Dendritic cell treated with granulocyte-macrophage colony-stimulating factor and Interleukin-4, amounts not matched to agents 40 ng/mL and 50 ng/mL, for 4 days (primary cell): ENCODE data around the gene ARHGAP15.

Experiments used
- H3K27ac Mint-ChIP-seq: one replicate; pipeline ENCODE4 v1.8.0; 2022; ENCODE audit warnings: mild to moderate bottlenecking, mixed read lengths
- H3K27me3 Mint-ChIP-seq: one replicate; pipeline ENCODE4 v1.8.0; 2022; ENCODE audit warnings: mild to moderate bottlenecking, mixed read lengths
- H3K36me3 Mint-ChIP-seq: one replicate; pipeline ENCODE4 v1.8.0; 2022; ENCODE audit warnings: low read depth, mixed read lengths
- H3K4me1 Mint-ChIP-seq: one replicate; pipeline ENCODE4 v1.8.0; 2022; ENCODE audit warnings: low read depth, mixed read lengths
- H3K4me3 Mint-ChIP-seq: one replicate; pipeline ENCODE4 v1.8.0; 2022; ENCODE audit warnings: mild to moderate bottlenecking, moderate library complexity, mixed read lengths
- H3K9me3 Mint-ChIP-seq: one replicate; pipeline ENCODE4 v1.8.0; 2022; ENCODE audit warnings: mixed read lengths
- intact Hi-C: fragments of 100-400 bp; cut with micrococcal nuclease; formaldehyde crosslinking; loops from one replicate; pipeline ENCODE4 v1.15.0; 2022

ARHGAP15 gene

DNA sequence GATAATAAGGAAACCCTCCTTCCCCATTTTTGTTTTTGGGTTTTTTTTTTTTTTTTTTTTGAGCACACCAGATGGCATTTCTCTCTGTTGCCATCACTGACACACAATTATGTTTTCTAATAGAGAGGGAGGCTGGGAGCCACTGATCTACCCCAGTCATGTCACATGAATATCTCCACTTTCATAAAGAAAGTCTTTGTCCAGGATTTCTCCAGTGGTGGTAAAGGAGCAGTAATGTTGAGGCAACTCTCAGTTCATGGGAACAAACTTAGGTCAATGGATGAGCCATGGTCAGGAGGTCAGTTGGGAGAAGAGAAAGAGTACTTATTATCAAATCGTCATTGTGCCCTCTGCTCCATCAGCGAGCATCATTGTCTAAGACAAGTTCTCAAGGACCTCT lies 603.7 kb downstream of the ARHGAP15 start:
- Mint-ChIP-seq H3K4me1 (peaks cover 29% of the 10 kb centered on the region), H3K4me3 (no peak overlapping the region), H3K27ac (no peak overlapping the region)

DNA sequence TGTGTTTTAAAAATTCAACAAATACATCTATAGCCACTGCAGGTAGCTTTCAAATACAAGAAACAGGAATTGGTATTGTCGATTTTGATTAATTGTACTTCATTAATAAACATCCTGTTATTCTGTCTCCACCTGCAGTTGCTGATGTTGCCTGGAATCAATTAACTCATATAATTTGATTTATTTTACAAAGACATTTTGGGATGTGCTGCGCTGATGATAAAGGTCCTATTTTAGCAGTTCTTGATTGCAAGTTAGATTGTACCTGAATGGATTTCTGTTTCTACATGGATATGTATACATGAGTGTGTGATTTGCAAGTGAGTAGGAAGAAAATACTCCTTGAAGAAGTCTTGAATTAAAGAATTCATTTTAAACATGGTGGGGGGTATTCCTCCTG lies 605.3 kb downstream of the ARHGAP15 start:
- no peaks in the 10 kb centered on the region for H3K27me3 Mint-ChIP-seq
- H3K4me3 Mint-ChIP-seq = no peak overlapping the region
- intact Hi-C loops = no loop called here
- H3K36me3 Mint-ChIP-seq = no peaks in the 10 kb centered on the region
- peaks cover 22% of the 10 kb centered on the region for H3K4me1 Mint-ChIP-seq
- no peak overlapping the region for H3K27ac Mint-ChIP-seq
- H3K9me3 Mint-ChIP-seq = no peaks in the 10 kb centered on the region

More for the DNA sequence above, 603.7 kb downstream of the ARHGAP15 start:
- intact Hi-C loops = no loop called here
- H3K36me3 Mint-ChIP-seq = no peaks in the 10 kb centered on the region
- H3K27me3 Mint-ChIP-seq = no peaks in the 10 kb centered on the region
- H3K9me3 Mint-ChIP-seq = no peaks in the 10 kb centered on the region

DNA sequence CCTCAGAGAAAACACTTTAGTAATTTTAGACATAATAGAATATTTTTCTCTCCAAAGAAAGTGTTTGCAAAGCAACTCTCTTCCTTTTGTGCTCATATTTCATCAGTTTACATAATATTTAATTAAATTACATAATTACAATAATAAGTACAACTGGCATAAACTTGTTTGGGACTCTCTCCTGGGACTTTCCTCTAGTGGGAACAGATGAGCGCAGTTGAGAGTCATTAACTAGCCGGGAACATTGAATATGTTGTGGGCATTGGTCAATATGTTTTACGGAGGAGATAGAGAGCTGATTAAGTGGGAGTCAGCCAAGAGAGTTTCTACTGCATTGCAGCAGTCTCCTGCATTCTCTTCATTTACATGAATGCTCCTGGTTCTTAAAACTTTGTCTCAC lies 607.7 kb downstream of the ARHGAP15 start:
- H3K4me1 Mint-ChIP-seq = no peaks in the 10 kb centered on the region
- intact Hi-C loops = no loop called here
- H3K36me3 Mint-ChIP-seq = peaks cover 2% of the 10 kb centered on the region
- no peak overlapping the region for H3K27ac Mint-ChIP-seq
- no peaks in the 10 kb centered on the region for H3K9me3 Mint-ChIP-seq
- H3K27me3 Mint-ChIP-seq = no peaks in the 10 kb centered on the region
- H3K4me3 Mint-ChIP-seq = no peak overlapping the region

DNA sequence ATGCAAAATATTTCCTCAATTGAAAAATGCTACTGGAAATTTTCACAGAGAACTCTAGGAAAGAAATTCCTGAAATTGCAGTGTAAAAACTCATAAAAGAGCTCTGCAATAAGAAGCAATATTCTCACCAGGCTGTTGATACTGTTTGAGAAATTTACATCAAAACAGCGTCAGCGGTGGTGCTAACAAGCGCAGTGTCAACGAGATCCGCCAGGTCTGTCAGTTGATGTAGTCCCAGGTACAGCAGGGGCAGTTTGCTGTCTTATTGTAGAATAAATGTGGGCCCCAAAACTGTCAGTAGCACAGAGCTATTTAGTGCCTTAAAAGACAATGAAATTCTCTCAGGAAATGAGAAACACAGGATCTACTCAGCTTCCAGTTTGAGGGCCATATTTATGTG lies 611.2 kb downstream of the ARHGAP15 start:
- H3K27ac Mint-ChIP-seq = no peak overlapping the region
- peaks cover 6% of the 10 kb centered on the region for H3K36me3 Mint-ChIP-seq
- H3K9me3 Mint-ChIP-seq = no peaks in the 10 kb centered on the region
- H3K4me1 Mint-ChIP-seq = no peaks in the 10 kb centered on the region
- H3K4me3 Mint-ChIP-seq = no peak overlapping the region
- intact Hi-C loops = no loop called here
- H3K27me3 Mint-ChIP-seq = no peaks in the 10 kb centered on the region

DNA sequence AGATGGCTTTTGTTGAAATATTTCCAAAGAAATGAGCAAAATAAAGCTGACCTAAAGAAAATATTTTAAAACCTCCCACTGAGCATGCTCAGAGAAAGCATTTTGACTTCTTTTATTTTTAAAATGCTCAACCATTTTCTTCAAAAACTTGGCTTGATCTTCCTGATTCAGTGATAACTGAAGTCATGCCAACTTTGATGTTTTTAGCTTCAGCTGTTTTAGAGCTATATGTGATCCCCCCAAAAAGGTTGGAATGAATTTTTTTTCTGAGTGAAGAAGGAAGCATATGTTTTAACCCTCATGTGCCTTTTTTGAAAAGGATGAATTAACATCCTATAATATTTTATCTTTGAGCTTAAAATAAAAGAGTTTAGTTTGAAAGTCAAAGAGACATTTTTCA lies 612.0 kb downstream of the ARHGAP15 start:
- Mint-ChIP-seq H3K4me3 (no peak overlapping the region), H3K27me3 (no peaks in the 10 kb centered on the region), H3K36me3 (peaks cover 6% of the 10 kb centered on the region), H3K4me1 (no peaks in the 10 kb centered on the region), H3K27ac (no peak overlapping the region), H3K9me3 (no peaks in the 10 kb centered on the region)
- intact Hi-C loops = no loop called here

DNA sequence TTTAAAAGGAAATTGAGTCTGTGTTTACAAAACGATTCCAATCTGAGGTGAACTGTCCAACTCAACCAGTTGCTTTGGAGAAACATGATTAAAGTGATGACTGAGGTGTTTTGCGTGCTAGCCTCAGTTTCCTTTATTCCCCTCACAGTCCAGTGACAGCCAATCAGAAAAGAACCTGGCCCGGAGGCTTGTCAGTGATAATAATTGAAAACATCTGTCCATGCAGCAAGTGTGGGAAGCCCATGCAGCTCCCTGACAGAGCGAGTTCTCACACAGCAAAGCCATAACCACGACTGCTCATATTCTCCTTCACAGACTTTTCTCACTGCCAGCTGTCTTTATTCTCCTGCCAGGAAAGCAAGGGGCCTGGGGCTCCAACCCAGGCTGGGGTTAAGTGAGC lies 613.4 kb downstream of the ARHGAP15 start:
- no peak overlapping the region for H3K4me3 Mint-ChIP-seq
- no peak overlapping the region for H3K27ac Mint-ChIP-seq
- intact Hi-C loops = no loop called here
- H3K9me3 Mint-ChIP-seq = no peaks in the 10 kb centered on the region
- no peaks in the 10 kb centered on the region for H3K27me3 Mint-ChIP-seq
- H3K36me3 Mint-ChIP-seq = peaks cover 6% of the 10 kb centered on the region
- no peaks in the 10 kb centered on the region for H3K4me1 Mint-ChIP-seq

DNA sequence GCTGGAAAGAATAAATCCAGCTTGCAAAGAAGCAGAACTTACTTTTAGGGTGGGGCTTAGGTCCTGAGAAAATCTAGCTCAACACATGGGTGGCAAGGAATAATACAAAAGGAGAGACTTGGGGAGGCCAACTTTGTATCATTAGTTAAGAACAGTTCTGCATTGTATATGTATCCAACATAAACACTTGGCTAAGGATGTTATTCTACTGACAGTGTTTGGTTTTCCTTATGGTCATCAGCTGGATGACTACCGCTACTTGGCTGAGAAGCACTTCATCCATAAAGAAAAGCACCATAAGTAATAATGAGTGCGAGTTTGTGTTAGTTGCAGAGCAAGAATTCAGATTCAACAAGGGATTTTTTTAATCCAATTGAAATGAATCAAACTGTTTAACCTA lies 614.9 kb downstream of the ARHGAP15 start:
- H3K27me3 Mint-ChIP-seq = no peaks in the 10 kb centered on the region
- no peaks in the 10 kb centered on the region for H3K4me1 Mint-ChIP-seq
- peaks cover 6% of the 10 kb centered on the region for H3K36me3 Mint-ChIP-seq
- no peaks in the 10 kb centered on the region for H3K9me3 Mint-ChIP-seq
- H3K27ac Mint-ChIP-seq = no peak overlapping the region
- intact Hi-C loops = no loop called here
- H3K4me3 Mint-ChIP-seq = no peak overlapping the region

DNA sequence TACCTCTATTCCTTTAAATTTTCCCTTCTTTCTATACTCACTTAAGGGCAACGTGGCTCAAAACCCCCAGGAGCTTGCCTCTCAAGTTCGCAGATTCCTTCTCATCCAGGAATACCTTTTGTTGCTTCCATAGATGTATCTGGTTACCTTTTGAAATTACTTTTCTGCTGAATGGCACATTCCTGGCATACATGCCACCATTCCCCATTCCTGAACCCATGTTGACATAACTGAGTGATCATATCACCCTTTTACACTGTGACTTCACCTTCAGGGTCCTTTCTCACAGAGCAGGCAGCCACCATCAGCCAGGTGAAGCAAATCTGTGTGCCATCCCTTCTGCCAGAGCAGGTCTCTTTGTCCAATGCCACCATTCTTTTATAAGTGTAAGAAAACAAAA lies 615.8 kb downstream of the ARHGAP15 start:
- no peaks in the 10 kb centered on the region for H3K9me3 Mint-ChIP-seq
- no peaks in the 10 kb centered on the region for H3K27me3 Mint-ChIP-seq
- H3K27ac Mint-ChIP-seq = no peak overlapping the region
- no peak overlapping the region for H3K4me3 Mint-ChIP-seq
- intact Hi-C loops = no loop called here
- H3K4me1 Mint-ChIP-seq = no peaks in the 10 kb centered on the region
- H3K36me3 Mint-ChIP-seq = peaks cover 6% of the 10 kb centered on the region

DNA sequence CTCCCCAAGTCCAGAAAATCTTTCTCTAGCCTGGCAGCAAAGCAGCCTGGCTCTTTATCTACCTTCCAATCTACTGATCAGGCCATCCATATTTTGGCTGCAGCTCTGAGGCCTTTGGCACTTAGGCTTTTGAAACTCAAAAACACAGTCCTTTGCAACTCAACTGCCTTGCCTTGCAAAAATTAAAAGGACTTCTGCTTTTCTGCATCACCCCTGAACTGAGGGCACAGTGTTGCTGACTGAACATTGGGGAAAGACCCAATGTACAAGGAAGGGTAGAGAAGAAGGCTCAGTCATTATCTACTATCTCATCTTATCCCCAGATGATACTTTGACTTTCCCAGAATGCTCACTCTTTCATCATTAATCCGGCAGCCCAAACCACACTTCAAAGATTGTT lies 625.5 kb downstream of the ARHGAP15 start:
- Mint-ChIP-seq H3K4me1 (peaks cover 8% of the 10 kb centered on the region), H3K27me3 (no peaks in the 10 kb centered on the region), H3K9me3 (no peaks in the 10 kb centered on the region), H3K4me3 (no peak overlapping the region), H3K27ac (no peak overlapping the region), H3K36me3 (no peaks in the 10 kb centered on the region)
- intact Hi-C loops = no loop called here

DNA sequence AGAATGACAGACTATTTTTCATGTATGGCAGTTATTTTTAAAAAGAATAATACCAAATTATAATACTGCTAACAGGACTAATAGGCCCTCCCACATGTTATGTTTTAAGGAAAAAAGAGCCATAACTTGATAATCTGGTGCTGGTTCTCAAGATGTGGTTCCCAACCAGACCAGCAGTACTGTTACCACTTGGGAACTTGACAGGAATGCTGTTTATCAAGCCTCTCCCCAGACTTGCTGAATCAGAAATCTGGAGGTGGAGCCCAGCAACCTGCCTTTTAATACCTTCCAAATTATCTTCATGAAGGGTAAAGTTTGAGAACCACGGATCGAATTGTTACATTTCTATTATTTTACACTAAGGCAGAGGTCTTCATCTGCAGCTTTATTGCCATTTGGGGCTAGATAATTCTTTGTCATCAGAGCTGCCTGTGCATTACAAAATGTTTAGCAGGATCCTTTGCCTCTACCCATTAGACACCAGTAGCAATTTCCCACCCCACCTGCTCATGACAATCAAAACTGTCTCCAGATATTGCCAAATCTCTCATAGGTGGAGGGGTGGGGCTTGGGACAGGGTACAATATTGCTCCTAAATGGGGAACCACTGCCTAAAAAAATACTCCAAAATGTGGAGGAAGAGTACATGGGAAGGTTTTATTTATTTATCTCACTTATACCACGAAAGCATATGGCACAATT lies 629.6 kb downstream of the ARHGAP15 start:
- H3K27ac Mint-ChIP-seq = no peak overlapping the region
- H3K4me1 Mint-ChIP-seq = peaks cover 8% of the 10 kb centered on the region
- no peaks in the 10 kb centered on the region for H3K27me3 Mint-ChIP-seq
- H3K9me3 Mint-ChIP-seq = no peaks in the 10 kb centered on the region
- H3K4me3 Mint-ChIP-seq = no peak overlapping the region
- no peaks in the 10 kb centered on the region for H3K36me3 Mint-ChIP-seq
- intact Hi-C loops = no loop called here

DNA sequence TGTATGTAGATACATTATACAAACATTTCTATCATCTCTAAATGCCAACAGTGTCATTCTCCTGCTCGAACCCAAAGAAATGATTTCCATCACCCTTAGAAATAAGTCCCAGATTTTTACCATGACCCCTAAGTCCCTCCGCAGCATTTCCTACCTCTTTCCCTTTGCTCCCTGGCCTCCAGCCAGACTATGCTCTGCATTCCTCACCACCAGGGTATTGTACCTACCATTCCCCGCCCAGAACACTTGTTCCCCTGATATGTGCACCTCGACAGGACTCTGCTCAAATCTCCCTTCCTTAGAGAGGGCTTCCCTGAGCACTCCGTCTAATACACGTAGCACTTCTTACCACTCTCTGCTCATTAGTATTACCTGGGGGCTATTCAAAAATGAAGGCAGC lies 630.2 kb downstream of the ARHGAP15 start:
- Mint-ChIP-seq H3K4me3 (no peak overlapping the region), H3K9me3 (no peaks in the 10 kb centered on the region), H3K4me1 (peaks cover 6% of the 10 kb centered on the region), H3K36me3 (peaks cover 4% of the 10 kb centered on the region), H3K27me3 (no peaks in the 10 kb centered on the region), H3K27ac (no peak overlapping the region)
- intact Hi-C loops = no loop called here

DNA sequence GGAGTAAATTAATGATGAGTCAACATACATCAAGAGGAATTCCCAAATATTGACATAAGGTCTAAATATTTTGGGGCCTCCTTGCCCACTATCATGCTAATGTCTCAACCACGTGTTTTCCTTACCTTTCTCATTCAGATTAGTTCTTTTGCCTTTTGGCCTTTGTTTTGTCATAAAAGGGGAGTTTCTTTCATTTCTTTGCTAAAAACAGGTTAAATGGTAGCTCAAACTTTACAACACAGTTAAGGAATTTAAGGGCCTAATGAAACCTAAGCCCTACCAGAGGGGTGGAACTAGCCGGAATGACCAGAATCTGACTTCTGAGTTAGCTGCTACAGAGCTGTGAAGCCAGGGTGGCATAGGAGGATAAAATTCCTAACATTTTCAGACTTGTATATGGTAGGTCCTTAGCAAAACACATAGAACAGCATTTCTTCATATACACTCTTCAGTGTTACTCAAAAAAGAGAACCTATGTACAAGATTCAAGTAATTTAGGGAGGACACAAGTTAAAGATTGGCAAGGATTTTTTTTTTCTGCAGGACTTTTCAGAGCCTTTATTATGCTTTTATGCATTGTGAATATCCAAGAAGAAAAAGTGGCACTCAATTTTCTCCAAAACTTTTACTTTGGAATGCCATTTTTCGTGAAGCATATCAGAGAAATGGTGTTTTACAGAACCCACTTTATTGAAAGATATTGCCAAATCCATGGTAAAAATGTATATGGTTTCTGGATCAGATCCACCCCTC lies 633.1 kb downstream of the ARHGAP15 start:
- no peaks in the 10 kb centered on the region for H3K9me3 Mint-ChIP-seq
- H3K36me3 Mint-ChIP-seq = peaks cover 8% of the 10 kb centered on the region
- no peaks in the 10 kb centered on the region for H3K27me3 Mint-ChIP-seq
- no peak overlapping the region for H3K4me3 Mint-ChIP-seq
- no peaks in the 10 kb centered on the region for H3K4me1 Mint-ChIP-seq
- intact Hi-C loops = no loop called here
- H3K27ac Mint-ChIP-seq = no peak overlapping the region

DNA sequence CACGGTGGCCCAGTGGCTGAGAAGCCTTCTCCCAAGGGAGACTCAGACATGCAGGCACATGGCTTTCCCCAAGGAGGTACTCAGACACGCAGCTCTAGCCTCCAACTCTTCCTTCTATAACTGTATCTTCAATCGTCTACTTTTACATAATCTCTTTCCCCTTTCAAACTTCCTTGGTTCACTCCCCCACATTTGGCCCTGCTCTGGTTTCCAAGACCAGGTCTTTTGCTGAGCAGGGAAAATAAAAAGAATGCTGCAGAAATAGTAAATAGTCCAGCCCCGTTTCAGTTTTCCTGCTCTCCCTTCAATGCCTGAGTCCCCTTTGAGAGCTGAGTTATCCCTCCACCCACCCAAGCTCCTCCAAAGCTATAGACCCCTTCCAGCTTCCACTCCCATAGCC lies 635.0 kb downstream of the ARHGAP15 start:
- no peak overlapping the region for H3K27ac Mint-ChIP-seq
- H3K36me3 Mint-ChIP-seq = peaks cover 23% of the 10 kb centered on the region
- H3K4me1 Mint-ChIP-seq = no peaks in the 10 kb centered on the region
- intact Hi-C loops = no loop called here
- no peaks in the 10 kb centered on the region for H3K27me3 Mint-ChIP-seq
- H3K4me3 Mint-ChIP-seq = no peak overlapping the region
- no peaks in the 10 kb centered on the region for H3K9me3 Mint-ChIP-seq

DNA sequence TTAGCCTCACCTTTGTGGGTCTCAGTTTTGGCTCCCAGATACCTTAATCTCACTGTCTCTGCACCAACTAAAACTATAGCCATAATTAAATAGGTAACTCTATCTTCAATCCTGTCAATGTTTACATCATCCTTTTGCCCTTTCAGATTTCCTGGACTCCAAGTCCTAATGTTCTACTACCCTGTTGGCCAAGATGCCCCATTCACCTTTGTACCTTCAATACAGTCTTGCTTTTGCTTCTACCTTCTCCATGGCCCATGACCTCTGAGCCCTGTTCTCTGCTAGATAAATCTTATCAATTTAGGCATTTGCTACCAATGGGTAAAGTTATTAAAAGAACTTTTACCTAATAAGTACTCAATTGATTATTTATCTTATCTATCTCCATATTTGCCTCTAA lies 635.5 kb downstream of the ARHGAP15 start:
- H3K27me3 Mint-ChIP-seq = no peaks in the 10 kb centered on the region
- intact Hi-C loops = no loop called here
- no peaks in the 10 kb centered on the region for H3K9me3 Mint-ChIP-seq
- H3K4me3 Mint-ChIP-seq = no peak overlapping the region
- H3K4me1 Mint-ChIP-seq = no peaks in the 10 kb centered on the region
- no peak overlapping the region for H3K27ac Mint-ChIP-seq
- peaks cover 26% of the 10 kb centered on the region for H3K36me3 Mint-ChIP-seq

DNA sequence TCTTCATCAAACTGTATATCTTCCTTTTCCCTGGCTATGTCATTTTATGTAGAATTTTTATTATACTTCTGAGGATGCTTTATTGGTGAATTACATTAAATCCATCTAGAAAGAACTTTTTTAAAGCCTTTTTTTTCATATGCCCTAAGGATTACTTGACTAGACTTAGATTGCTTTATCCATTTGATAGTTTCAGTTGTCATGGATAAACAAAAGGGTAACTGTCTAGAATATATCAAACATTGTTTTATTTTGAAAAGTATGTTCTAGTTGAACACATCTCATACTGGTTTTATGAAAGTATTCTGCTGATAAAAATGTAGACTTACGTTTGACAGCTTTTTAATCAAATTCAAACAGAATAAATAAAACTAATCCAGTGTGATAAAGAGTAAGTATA lies 639.8 kb downstream of the ARHGAP15 start:
- intact Hi-C loops = no loop called here
- Mint-ChIP-seq H3K9me3 (no peaks in the 10 kb centered on the region), H3K4me3 (no peak overlapping the region), H3K36me3 (peaks cover 26% of the 10 kb centered on the region), H3K4me1 (no peaks in the 10 kb centered on the region), H3K27ac (no peak overlapping the region), H3K27me3 (no peaks in the 10 kb centered on the region)
